Activated CD8-positive, alpha-beta memory T cell treated with anti-CD3 and anti-CD28 coated beads for 48 hours (primary cell): ENCODE measurements around the gene KLHL29.

Experiments
- DNase-seq, 3 experiments: peaks; one replicate each; pipeline ENCODE4 v3.0.0-alpha.2; 2020; ENCODE audit warnings: low read depth in 2 of 3, low spot score in 2 of 3

Gene KLHL29

GRCh38 chr2:23491591-23492336 lies 106.8 kb downstream of the KLHL29 start:
- DNase-seq: no peak

- no peak for DNase-seq
Measured at GRCh38 chr2:23492337-23492675, 107.3 kb downstream of the KLHL29 start.

- DNase-seq: no peak
Measured at GRCh38 chr2:23492921-23493320, 107.9 kb downstream of the KLHL29 start.

- no peak for DNase-seq
Measured at GRCh38 chr2:23493846-23494245, 108.9 kb downstream of the KLHL29 start.

GRCh38 chr2:23494286-23494685 lies 109.3 kb downstream of the KLHL29 start:
- DNase-seq: no peak

GRCh38 chr2:23495661-23496114 lies 110.7 kb downstream of the KLHL29 start:
- no peak for DNase-seq

GRCh38 chr2:23496456-23496855 lies 111.5 kb downstream of the KLHL29 start:
- DNase-seq: no peak

GRCh38 chr2:23497063-23497462 lies 112.1 kb downstream of the KLHL29 start:
- DNase-seq: no peak

GRCh38 chr2:23497536-23497935 lies 112.6 kb downstream of the KLHL29 start:
- DNase-seq: no peak

- no peak for DNase-seq
Measured at GRCh38 chr2:23498943-23499342, 114.0 kb downstream of the KLHL29 start.

- DNase-seq: no peak
Measured at GRCh38 chr2:23499439-23499838, 114.5 kb downstream of the KLHL29 start.

- no peak for DNase-seq
Measured at GRCh38 chr2:23500836-23501235, 115.9 kb downstream of the KLHL29 start.

- DNase-seq: no peak
Measured at GRCh38 chr2:23502096-23502495, 117.1 kb downstream of the KLHL29 start.

- DNase-seq: no peak
Measured at GRCh38 chr2:23503097-23503496, 118.1 kb downstream of the KLHL29 start.

- DNase-seq: no peak
Measured at GRCh38 chr2:23503682-23504081, 118.7 kb downstream of the KLHL29 start.

- no peak for DNase-seq
Measured at GRCh38 chr2:23504591-23504990, 119.6 kb downstream of the KLHL29 start.

GRCh38 chr2:23505218-23505983 lies 120.4 kb downstream of the KLHL29 start:
- no peak for DNase-seq

GRCh38 chr2:23505984-23506380 lies 121.0 kb downstream of the KLHL29 start:
- DNase-seq: no peak

- no peak for DNase-seq
Measured at GRCh38 chr2:23506531-23507266, 121.7 kb downstream of the KLHL29 start.

- no peak for DNase-seq
Measured at GRCh38 chr2:23507267-23508065, 122.5 kb downstream of the KLHL29 start.

- DNase-seq: no peak
Measured at GRCh38 chr2:23508066-23508390, 123.0 kb downstream of the KLHL29 start.
